ENCODE data around the gene INSR. TPM values are rescaled to one million over a fixed set of nuclear protein-coding genes. Genes with fewer than 3 reads are reported as not detected.

The INSR gene
- total RNA-seq, 1 experiment from 2014 or later: 13.7 TPM

DNA sequence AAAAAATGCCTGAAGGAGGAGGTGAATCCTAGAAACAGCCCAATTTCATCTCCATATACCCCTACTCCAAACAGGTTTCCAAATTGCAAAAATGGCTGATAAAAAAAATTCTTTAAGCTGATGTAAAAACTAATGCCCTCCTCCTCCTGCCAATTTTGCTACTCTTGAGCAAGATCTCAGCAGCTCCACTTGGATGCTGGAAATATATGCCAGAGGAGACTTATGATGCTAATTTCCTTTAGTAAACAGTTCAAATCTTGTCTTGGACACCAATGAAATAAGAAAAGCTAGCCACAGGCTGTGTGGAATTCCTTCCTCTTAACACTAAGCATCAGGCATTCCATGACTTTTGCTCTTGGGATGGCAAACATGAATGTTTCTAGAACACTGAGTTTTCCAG lies 67.5 kb downstream of the INSR start:
- no peak overlapping the region for H2AFZ ChIP-seq (ENCODE audit: low read length)
- H3K9me3 ChIP-seq (ENCODE audit: low read length): no peaks in the 10 kb centered on the region
- H3K27me3 ChIP-seq (ENCODE audit: low read length): no peaks in the 10 kb centered on the region
- no peaks in the 10 kb centered on the region for H3F3A ChIP-seq (ENCODE audit: low read length, unreplicated experiment)
- ChIA-PET CTCF (interaction anchor here (0.7 kb wide), 1 partner anchor 54 kb away, joined by 6 read pairs; no protein-coding TSS in a partner anchor), POLR2A (ENCODE audit: unreplicated experiment) (interaction anchor here (0.6 kb wide), 1 partner anchor 113 kb away, joined by 4 read pairs; no protein-coding TSS in a partner anchor)
- no peak overlapping the region for H3K27ac ChIP-seq (ENCODE audit: low read length)
- no peaks in the 10 kb centered on the region for H3K4me1 ChIP-seq (ENCODE audit: insufficient read depth, low read length)
- BruUV-seq (replicated peaks): no TSS peak
- no peak overlapping the region for H3K4me3 ChIP-seq (ENCODE audit: low read length)
- TF ChIP-seq, protein P1, sequence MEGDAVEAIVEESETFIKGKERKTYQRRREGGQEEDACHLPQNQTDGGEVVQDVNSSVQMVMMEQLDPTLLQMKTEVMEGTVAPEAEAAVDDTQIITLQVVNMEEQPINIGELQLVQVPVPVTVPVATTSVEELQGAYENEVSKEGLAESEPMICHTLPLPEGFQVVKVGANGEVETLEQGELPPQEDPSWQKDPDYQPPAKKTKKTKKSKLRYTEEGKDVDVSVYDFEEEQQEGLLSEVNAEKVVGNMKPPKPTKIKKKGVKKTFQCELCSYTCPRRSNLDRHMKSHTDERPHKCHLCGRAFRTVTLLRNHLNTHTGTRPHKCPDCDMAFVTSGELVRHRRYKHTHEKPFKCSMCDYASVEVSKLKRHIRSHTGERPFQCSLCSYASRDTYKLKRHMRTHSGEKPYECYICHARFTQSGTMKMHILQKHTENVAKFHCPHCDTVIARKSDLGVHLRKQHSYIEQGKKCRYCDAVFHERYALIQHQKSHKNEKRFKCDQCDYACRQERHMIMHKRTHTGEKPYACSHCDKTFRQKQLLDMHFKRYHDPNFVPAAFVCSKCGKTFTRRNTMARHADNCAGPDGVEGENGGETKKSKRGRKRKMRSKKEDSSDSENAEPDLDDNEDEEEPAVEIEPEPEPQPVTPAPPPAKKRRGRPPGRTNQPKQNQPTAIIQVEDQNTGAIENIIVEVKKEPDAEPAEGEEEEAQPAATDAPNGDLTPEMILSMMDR (conservative IDR thresholded peaks at IDR 0.05; ENCODE audit: low read depth, low read length): no peak
- no peak for TF ChIP-seq EZH2 (IDR thresholded peaks at IDR 0.05; ENCODE audit: low read length, unreplicated experiment)
- no peak for TF ChIP-seq EZH2phosphoT487 (IDR thresholded peaks at IDR 0.05; ENCODE audit: borderline replicate concordance, low read length)
- intact Hi-C loops (cut with micrococcal nuclease): no loop called here
- DNase-seq: no peak
- no peaks in the 10 kb centered on the region for H4K20me1 ChIP-seq (ENCODE audit: low read length)
- H3K9me2 ChIP-seq (replicated peaks; ENCODE audit: low read length): no peaks in the 10 kb centered on the region
- H3K79me2 ChIP-seq (ENCODE audit: low read length): no peaks in the 10 kb centered on the region
- no peaks in the 10 kb centered on the region for H3K36me3 ChIP-seq (ENCODE audit: low read depth, low read length)
- no peak overlapping the region for H3K9ac ChIP-seq (ENCODE audit: low read length)
- H3K4me2 ChIP-seq (ENCODE audit: low read length): no peak overlapping the region
- ATAC-seq: no peak

DNA sequence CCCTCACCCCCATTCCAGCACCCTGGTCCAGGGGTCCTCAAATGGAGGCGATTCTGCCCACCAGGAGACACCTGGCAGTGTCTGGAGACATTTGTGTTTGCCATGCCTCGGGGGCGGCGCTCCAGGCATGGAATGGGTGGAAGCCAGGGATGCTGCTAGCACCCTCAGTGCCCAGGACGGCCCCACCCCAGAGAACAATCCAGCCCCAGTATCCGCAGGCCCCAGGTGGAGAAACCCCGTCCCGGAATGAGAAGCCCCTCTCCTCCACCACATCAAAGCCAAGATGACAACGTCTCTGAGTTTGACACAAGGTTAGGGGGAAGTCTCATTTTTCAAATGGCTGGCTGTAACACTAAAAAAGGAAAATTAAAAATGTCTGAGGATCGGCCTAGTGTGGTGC lies 68.5 kb downstream of the INSR start:
- Histone ChIP-seq H3K79me2 (ENCODE audit: low read length) (no peaks in the 10 kb centered on the region), H3K27ac (ENCODE audit: low read length) (no peak overlapping the region), H3K4me1 (ENCODE audit: insufficient read depth, low read length) (no peaks in the 10 kb centered on the region), H3K27me3 (ENCODE audit: low read length) (no peaks in the 10 kb centered on the region), H3K9ac (ENCODE audit: low read length) (no peak overlapping the region), H2AFZ (ENCODE audit: low read length) (no peak overlapping the region), H4K20me1 (ENCODE audit: low read length) (no peaks in the 10 kb centered on the region), H3K36me3 (ENCODE audit: low read depth, low read length) (no peaks in the 10 kb centered on the region), H3F3A (ENCODE audit: low read length, unreplicated experiment) (no peaks in the 10 kb centered on the region), H3K4me2 (ENCODE audit: low read length) (no peak overlapping the region), H3K4me3 (ENCODE audit: low read length) (no peak overlapping the region), H3K9me2 (replicated peaks; ENCODE audit: low read length) (no peaks in the 10 kb centered on the region), H3K9me3 (ENCODE audit: low read length) (no peaks in the 10 kb centered on the region)
- no TSS peak for BruUV-seq (replicated peaks)
- intact Hi-C loops (cut with micrococcal nuclease): no loop called here
- ChIA-PET POLR2A (ENCODE audit: unreplicated experiment) (no interaction called here), CTCF (no interaction called here)
- TF ChIP-seq EZH2 (IDR thresholded peaks at IDR 0.05; ENCODE audit: low read length, unreplicated experiment): no peak
- ATAC-seq: no peak
- no peak for DNase-seq

DNA sequence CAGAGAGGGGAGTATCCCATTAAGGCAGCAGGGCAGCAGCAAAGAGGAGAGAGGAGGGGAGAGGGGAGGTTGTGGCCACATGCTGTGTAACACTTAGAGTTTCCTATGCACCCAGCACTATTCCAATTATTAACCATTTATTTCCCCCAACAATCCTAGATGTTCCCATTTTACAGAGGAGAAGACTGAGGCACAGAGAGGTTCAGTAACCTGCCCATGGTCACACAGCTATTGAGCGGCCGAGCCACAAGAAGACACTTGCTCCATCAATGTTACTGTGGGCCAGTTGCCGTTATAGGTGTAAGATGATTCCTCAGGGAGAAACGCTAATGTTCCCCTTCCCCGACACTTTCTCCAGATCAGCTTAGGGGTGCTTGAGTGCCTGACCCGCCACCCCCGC lies 69.2 kb downstream of the INSR start:
- no peak overlapping the region for H2AFZ ChIP-seq (ENCODE audit: low read length)
- ATAC-seq (no peak), DNase-seq (no peak)
- TF ChIP-seq, protein P1 (conservative IDR thresholded peaks at IDR 0.05; ENCODE audit: low read depth, low read length): no peak
- no peak for TF ChIP-seq EZH2 (IDR thresholded peaks at IDR 0.05; ENCODE audit: low read length, unreplicated experiment)
- no peak for TF ChIP-seq EZH2phosphoT487 (IDR thresholded peaks at IDR 0.05; ENCODE audit: borderline replicate concordance, low read length)
- H3K27ac ChIP-seq (ENCODE audit: low read length): no peak overlapping the region
- intact Hi-C loops (cut with micrococcal nuclease): no loop called here
- no TSS peak for BruUV-seq (replicated peaks)
- H3K27me3 ChIP-seq (ENCODE audit: low read length): no peaks in the 10 kb centered on the region
- H3K4me1 ChIP-seq (ENCODE audit: insufficient read depth, low read length): no peaks in the 10 kb centered on the region
- CTCF ChIA-PET: no interaction called here
- no peaks in the 10 kb centered on the region for H3K79me2 ChIP-seq (ENCODE audit: low read length)
- POLR2A ChIA-PET (ENCODE audit: unreplicated experiment): no interaction called here
- no peaks in the 10 kb centered on the region for H3K9me2 ChIP-seq (replicated peaks; ENCODE audit: low read length)
- no peaks in the 10 kb centered on the region for H4K20me1 ChIP-seq (ENCODE audit: low read length)
- no peak overlapping the region for H3K4me2 ChIP-seq (ENCODE audit: low read length)
- no peaks in the 10 kb centered on the region for H3K9me3 ChIP-seq (ENCODE audit: low read length)
- no peaks in the 10 kb centered on the region for H3K36me3 ChIP-seq (ENCODE audit: low read depth, low read length)
- H3F3A ChIP-seq (ENCODE audit: low read length, unreplicated experiment): no peaks in the 10 kb centered on the region
- H3K9ac ChIP-seq (ENCODE audit: low read length): no peak overlapping the region
- no peak overlapping the region for H3K4me3 ChIP-seq (ENCODE audit: low read length)
